IMR-90 (cell line): ENCODE results near the gene CYP2A7. TPM values are rescaled to one million over a fixed set of nuclear protein-coding genes. Genes with fewer than 3 reads are reported as not detected.
A peak's percentile ranks its signal among the peaks of the same experiment; 100 is the strongest.

Experiments
- ATAC-seq: fragments of 200-7000 bp; cut with Tn5 transposase; 2 replicates; pipeline ENCODE4 v1.9.1; 2020; ENCODE audit warnings: low read depth, mild to moderate bottlenecking, moderate library complexity
- BruUV-seq: library from RNA; stranded (reverse); fragments of 400-500 nt; replicated peaks from 2 replicates; lab custom pipeline; 2021; lab: Mats Ljungman, UMichigan
- CTCF ChIA-PET: fragments of 300-600 bp; formaldehyde crosslinking; extraction: SDS; loops from one replicate; lab custom pipeline; 2021; ENCODE audit warnings: antibody characterized with exemption; lab: Yijun Ruan, JAX
- POLR2A ChIA-PET: fragments of 300-600 bp; sonication (Branson Sonifier 250); formaldehyde crosslinking; loops from one replicate; lab custom pipeline; 2022; ENCODE audit warnings: antibody characterized with exemption; ENCODE audit not compliant: unreplicated experiment; lab: Charles Lee
- DNase-seq: peaks from one replicate; pipeline ENCODE4 v3.0.0; 2013
- H2AFZ ChIP-seq: replicated peaks from 2 replicates; pipeline ENCODE3; 2013; ENCODE audit warnings: low read length, mild to moderate bottlenecking; ENCODE audit not compliant: poor library complexity
- H2AK5ac ChIP-seq: 2 replicates; pipeline ENCODE4 v1.6.1; 2013; ENCODE audit warnings: low read depth, low read length, inconsistent platforms
- H2AK9ac ChIP-seq: replicated peaks from 2 replicates; pipeline ENCODE3; 2013; ENCODE audit warnings: mild to moderate bottlenecking, low read depth, low read length, moderate library complexity; ENCODE audit not compliant: poor library complexity
- H2BK120ac ChIP-seq: 2 replicates; pipeline ENCODE4 v1.6.1; 2013; ENCODE audit warnings: low read depth, low read length, inconsistent platforms
- H2BK15ac ChIP-seq: 3 replicates; pipeline ENCODE4 v1.6.1; 2013; ENCODE audit warnings: low read depth, low read length, inconsistent platforms
- H2BK20ac ChIP-seq: 2 replicates; pipeline ENCODE4 v1.6.1; 2013; ENCODE audit warnings: low read depth, mild to moderate bottlenecking, inconsistent platforms, low read length, moderate library complexity
- H2BK5ac ChIP-seq: 2 replicates; pipeline ENCODE4 v1.6.1; 2013; ENCODE audit warnings: mild to moderate bottlenecking, low read depth, low read length, inconsistent platforms; ENCODE audit not compliant: poor library complexity, severe bottlenecking
- H3K14ac ChIP-seq: replicated peaks from 2 replicates; pipeline ENCODE4 v1.6.1; 2013; ENCODE audit warnings: low read depth, low read length, inconsistent platforms
- H3K18ac ChIP-seq: 2 replicates; pipeline ENCODE4 v1.6.1; 2013; ENCODE audit warnings: low read depth, low read length, control low read depth
- H3K23ac ChIP-seq: 2 replicates; pipeline ENCODE4 v1.6.1; 2013; ENCODE audit warnings: low read depth, low read length, inconsistent platforms
- H3K27ac ChIP-seq: 2 replicates; pipeline ENCODE4 v1.5.1; 2013; ENCODE audit warnings: mild to moderate bottlenecking, control low read depth, low read length; ENCODE audit not compliant: insufficient read depth
- H3K27me3 ChIP-seq: 2 replicates; pipeline ENCODE4 v1.6.1; 2013; ENCODE audit warnings: low read length; ENCODE audit not compliant: control insufficient read depth, insufficient read depth
- H3K36me3 ChIP-seq: 2 replicates; pipeline ENCODE4 v1.6.1; 2013; ENCODE audit warnings: low read length, mixed read lengths; ENCODE audit not compliant: control insufficient read depth, insufficient read depth
- H3K4ac ChIP-seq: 2 replicates; pipeline ENCODE4 v1.6.1; 2013; ENCODE audit warnings: low read depth, low read length, inconsistent platforms
- H3K4me1 ChIP-seq: 2 replicates; pipeline ENCODE4 v1.6.1; 2013; ENCODE audit warnings: low read length, mixed read lengths; ENCODE audit not compliant: control insufficient read depth, insufficient read depth
- H3K4me2 ChIP-seq: 2 replicates; pipeline ENCODE4 v1.6.1; 2013; ENCODE audit warnings: low read depth, mild to moderate bottlenecking, control low read depth, low read length, moderate library complexity
- H3K4me3 ChIP-seq: 2 replicates; pipeline ENCODE4 v1.5.1; 2013; ENCODE audit warnings: low read depth, mild to moderate bottlenecking, control low read depth, low read length, moderate library complexity; ENCODE audit not compliant: insufficient read depth
- H3K56ac ChIP-seq: 2 replicates; pipeline ENCODE4 v1.6.1; 2013; ENCODE audit warnings: low read length, inconsistent platforms; ENCODE audit not compliant: insufficient read depth; ENCODE audit errors: extremely low read depth
- H3K79me1 ChIP-seq, 2 experiments: 2 replicates each; pipeline ENCODE4 v1.6.1; 2013; ENCODE audit warnings: low read length in 2 of 2, inconsistent platforms in 1 of 2, low read depth in 1 of 2
- H3K9ac ChIP-seq: 2 replicates; pipeline ENCODE4 v1.6.1; 2013; ENCODE audit warnings: low read depth, low read length, control low read depth
- H3K9me1 ChIP-seq: 2 replicates; pipeline ENCODE4 v1.6.1; 2013; ENCODE audit warnings: low read length, inconsistent platforms; ENCODE audit not compliant: insufficient read depth
- H3K9me3 ChIP-seq: 2 replicates; pipeline ENCODE4 v1.6.1; 2013; ENCODE audit warnings: low read length; ENCODE audit not compliant: control insufficient read depth, insufficient read depth
- H4K20me1 ChIP-seq: 2 replicates; pipeline ENCODE4 v1.6.1; 2013; ENCODE audit warnings: low read length, inconsistent platforms; ENCODE audit not compliant: insufficient read depth
- H4K5ac ChIP-seq: 2 replicates; pipeline ENCODE4 v1.6.1; 2013; ENCODE audit warnings: mild to moderate bottlenecking, low read depth, low read length, control low read depth
- H4K8ac ChIP-seq, 2 experiments: 2 replicates each; pipeline ENCODE4 v1.6.1; 2013; ENCODE audit warnings: low read depth in 2 of 2, low read length in 2 of 2, control low read depth in 1 of 2, inconsistent platforms in 1 of 2
- H4K91ac ChIP-seq: 2 replicates; pipeline ENCODE4 v1.6.1; 2013; ENCODE audit warnings: low read depth, low read length, inconsistent platforms; ENCODE audit not compliant: insufficient read depth
- BHLHE40 ChIP-seq: fragments of 150-350 bp; IDR thresholded peaks from 2 replicates; pipeline ENCODE4 v1.6.1; 2016; ENCODE audit warnings: mild to moderate bottlenecking, low read depth, low read length
- CEBPB ChIP-seq: IDR thresholded peaks from 2 replicates; pipeline ENCODE4 v1.6.1; 2012; ENCODE audit warnings: low read depth, low read length, improper control_type of control experiment
- MAFK ChIP-seq: IDR thresholded peaks from 2 replicates; pipeline ENCODE4 v1.6.1; 2012; ENCODE audit warnings: low read depth, low read length, improper control_type of control experiment
- MAZ ChIP-seq: IDR thresholded peaks from 2 replicates; pipeline ENCODE4 v1.6.1; 2012; ENCODE audit warnings: low read depth, mild to moderate bottlenecking, low read length, improper control_type of control experiment, moderate library complexity, borderline replicate concordance
- MXI1 ChIP-seq: IDR thresholded peaks from 2 replicates; pipeline ENCODE4 v1.6.1; 2012; ENCODE audit warnings: low read depth, mild to moderate bottlenecking, low read length, moderate library complexity, borderline replicate concordance
- NFE2L2 ChIP-seq: fragments of 150-350 bp; IDR thresholded peaks from 2 replicates; pipeline ENCODE4 v1.6.1; 2016; ENCODE audit warnings: low read depth, mild to moderate bottlenecking, low read length
- RFX5 ChIP-seq: IDR thresholded peaks from 2 replicates; pipeline ENCODE4 v1.8.0; 2012; ENCODE audit warnings: low read depth, mild to moderate bottlenecking, low read length, moderate library complexity
- WGBS, 2 experiments: methylation state at CpG; one replicate each; pipeline versions ENCODE4 v1.1.5 to v1.1.7; 2013; ENCODE audit warnings: missing lambda C conversion rate in 2 of 2; ENCODE audit not compliant: insufficient read length in 1 of 2; ENCODE audit errors: extremely low coverage in 2 of 2; 5-methylcytosine and 5-hydroxymethylcytosine counted together
- dilution Hi-C: fragments of 300-500 bp; cut with HindIII; formaldehyde crosslinking; loops from one replicate; pipeline ENCODE4 v1.14.3; 2018; ENCODE audit warnings: low sequenced_read_pairs; ENCODE audit not compliant: unreplicated experiment
- in situ Hi-C: fragments of 300-500 bp; cut with MboI; formaldehyde crosslinking; loops from 3 replicates; pipeline ENCODE4 v1.14.3; 2019; ENCODE audit warnings: low sequenced_read_pairs, inconsistent platforms, mixed read lengths
- intact Hi-C: fragments of 100-400 bp; cut with micrococcal nuclease; formaldehyde crosslinking; loops from 2 replicates; pipeline ENCODE4 v1.10.0; 2022
- polyA plus RNA-seq, 3 experiments: library from polyadenylated mRNA; depleted of rRNA; stranded (reverse); fragments of >200 nt; gene quantifications; 2 replicates each; pipeline ENCODE4 v1.2.3, GENCODE V29; 2012; ENCODE audit warnings: low replicate concordance in 1 of 3
- total RNA-seq: library from RNA; depleted of rRNA; stranded (reverse); fragments of >200 nt; gene quantifications from 2 replicates; pipeline ENCODE4 v1.2.3, GENCODE V29; 2012
- TF ChIP-seq, protein P1 (sequence below): fragments of 150-350 bp; IDR thresholded peaks from 2 replicates; pipeline ENCODE4 v1.6.1; 2017; ENCODE audit warnings: mild to moderate bottlenecking, antibody characterized with exemption, low read length, low read depth

Gene CYP2A7
- total and polyA plus RNA-seq, 2 of the 4 experiments (the other 2 are of a cell fraction): not detected

DNA sequence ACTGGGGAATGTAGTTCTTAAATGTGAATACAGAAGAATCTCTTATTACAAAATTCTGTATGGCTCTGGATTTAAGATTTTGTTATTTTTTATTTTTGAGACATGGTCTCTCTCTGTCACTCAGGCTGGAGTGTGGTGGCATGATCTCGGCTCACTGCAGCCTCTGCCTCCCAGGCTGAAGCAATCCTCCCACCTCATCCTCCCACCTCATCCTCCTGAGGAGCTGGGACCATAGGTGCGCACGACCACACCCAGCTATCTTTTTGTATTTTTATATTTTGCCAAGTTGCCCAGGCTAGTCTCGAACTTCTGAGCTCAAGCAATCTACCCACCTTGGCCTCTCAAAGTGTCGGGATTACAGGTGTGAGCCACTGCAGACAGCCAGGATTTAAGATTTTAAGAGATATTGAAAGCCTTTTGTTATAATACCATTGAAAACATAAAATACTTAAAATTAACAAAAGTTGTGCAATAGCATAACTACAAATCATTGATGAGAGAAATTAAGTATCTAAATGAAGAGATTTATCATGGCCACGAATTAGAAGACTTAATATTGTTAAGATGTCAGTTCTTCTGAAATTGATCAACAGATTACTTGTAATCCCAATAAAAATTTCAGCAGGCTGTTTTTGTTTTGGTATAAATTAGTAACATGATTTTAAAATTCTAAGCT, 45.1 kb downstream of the CYP2A7 start:
- no peak overlapping the region for H2BK15ac ChIP-seq
- dilution Hi-C loops (no loop called here), in situ Hi-C loops (no loop called here), intact Hi-C loops (no loop called here)
- no peaks in the 10 kb centered on the region for H3K9me3 ChIP-seq
- H3K79me1 ChIP-seq: no peaks in the 10 kb centered on the region
- no peaks in the 10 kb centered on the region for H3K9me1 ChIP-seq
- ATAC-seq (no peak), DNase-seq (no peak)
- no peaks in the 10 kb centered on the region; the same call in 1 of the 2 replicates for H3K4me1 ChIP-seq
- ChIA-PET POLR2A (no interaction called here), CTCF (no interaction called here)
- no peak overlapping the region for H3K4me2 ChIP-seq
- no peak overlapping the region for H2BK5ac ChIP-seq
- H3K56ac ChIP-seq: no peak overlapping the region
- H2AFZ ChIP-seq: no peak overlapping the region
- no peak overlapping the region for H4K5ac ChIP-seq
- no peak overlapping the region for H3K4ac ChIP-seq
- no peaks in the 10 kb centered on the region for H3K36me3 ChIP-seq
- no peak overlapping the region for H2BK20ac ChIP-seq
- no TSS peak for BruUV-seq
- no peak overlapping the region for H3K4me3 ChIP-seq
- H3K23ac ChIP-seq: no peak overlapping the region
- H4K8ac ChIP-seq: no peak overlapping the region
- no peak for TF ChIP-seq RFX5
- no peak for TF ChIP-seq BHLHE40
- TF ChIP-seq, protein P1, sequence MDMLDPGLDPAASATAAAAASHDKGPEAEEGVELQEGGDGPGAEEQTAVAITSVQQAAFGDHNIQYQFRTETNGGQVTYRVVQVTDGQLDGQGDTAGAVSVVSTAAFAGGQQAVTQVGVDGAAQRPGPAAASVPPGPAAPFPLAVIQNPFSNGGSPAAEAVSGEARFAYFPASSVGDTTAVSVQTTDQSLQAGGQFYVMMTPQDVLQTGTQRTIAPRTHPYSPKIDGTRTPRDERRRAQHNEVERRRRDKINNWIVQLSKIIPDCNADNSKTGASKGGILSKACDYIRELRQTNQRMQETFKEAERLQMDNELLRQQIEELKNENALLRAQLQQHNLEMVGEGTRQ: no peak
- no peak for TF ChIP-seq NFE2L2
- no peak for TF ChIP-seq MXI1
- TF ChIP-seq CEBPB: 0 out of 2 replicates have a peak, but pooled peaks have one; percentile 34
- no peak for TF ChIP-seq MAZ
- TF ChIP-seq MAFK: no peak
- H3K27ac ChIP-seq: no peak overlapping the region
- no peaks in the 10 kb centered on the region for H4K20me1 ChIP-seq
- H3K14ac ChIP-seq: no peak overlapping the region
- no peak overlapping the region for H3K18ac ChIP-seq
- no CpG with 5 or more reads among the region's 6 CpGs for whole genome bisulfite sequencing, 2 experiments
- H3K27me3 ChIP-seq: no peaks in the 10 kb centered on the region
- H2BK120ac ChIP-seq: no peak overlapping the region
- H2AK9ac ChIP-seq: no peak overlapping the region
- no peak overlapping the region for H2AK5ac ChIP-seq
- no peak overlapping the region for H3K9ac ChIP-seq
- H4K91ac ChIP-seq: no peak overlapping the region
